NCI-H2081 treated with DMSO at 0.1 percent for 48 hours (cell line): Measurements from ENCODE around the gene SP140L.
"Not testable (repeated sequence)": the region's sequence is repeated elsewhere in the genome, so short reads cannot be mapped to it uniquely, and the experiment has no call there.

Experiments
- DNase-seq: peaks from one replicate; lab custom pipeline; 2025; lab: John Stamatoyannopoulos, UW

The SP140L gene

GRCh38 chr2:230326453-230327417 is at the start of gene SP140L:
SP140L (plus strand) TSS chr2:230327193; CDS start chr2:230327270, 77 bp downstream.
- no peak for DNase-seq

- DNase-seq = no peak
Measured at GRCh38 chr2:230282936-230283335, 44.1 kb upstream of the SP140L start.

GRCh38 chr2:230286048-230286447 is 40.9 kb upstream of the SP140L start:
- no peak for DNase-seq

- not testable (repeated sequence) for DNase-seq
Measured at GRCh38 chr2:230289311-230289710, 37.7 kb upstream of the SP140L start.

GRCh38 chr2:230295192-230295591 is 31.8 kb upstream of the SP140L start:
- DNase-seq = no peak

- DNase-seq = no peak
Measured at GRCh38 chr2:230296917-230297316, 30.1 kb upstream of the SP140L start.

GRCh38 chr2:230299618-230300017 is 27.4 kb upstream of the SP140L start:
- DNase-seq = no peak

GRCh38 chr2:230305416-230306275 is 21.3 kb upstream of the SP140L start:
- no peak for DNase-seq

- no peak for DNase-seq
Measured at GRCh38 chr2:230306474-230306873, 20.5 kb upstream of the SP140L start.

GRCh38 chr2:230307485-230307884 is 19.5 kb upstream of the SP140L start:
- no peak for DNase-seq

- DNase-seq = no peak
Measured at GRCh38 chr2:230308402-230309000, 18.5 kb upstream of the SP140L start.

- DNase-seq = not testable (repeated sequence)
Measured at GRCh38 chr2:230310792-230311191, 16.2 kb upstream of the SP140L start.

GRCh38 chr2:230311634-230312033 is 15.4 kb upstream of the SP140L start:
- DNase-seq = not testable (repeated sequence)

GRCh38 chr2:230312638-230313037 is 14.4 kb upstream of the SP140L start:
- no peak for DNase-seq

- DNase-seq = no peak
Measured at GRCh38 chr2:230317366-230317765, 9.6 kb upstream of the SP140L start.

GRCh38 chr2:230318190-230319121 is 8.5 kb upstream of the SP140L start:
- no peak for DNase-seq

- no peak for DNase-seq
Measured at GRCh38 chr2:230319211-230319862, 7.7 kb upstream of the SP140L start.

- DNase-seq = no peak
Measured at GRCh38 chr2:230321031-230321430, 6.0 kb upstream of the SP140L start.

GRCh38 chr2:230322561-230323384 is 4.2 kb upstream of the SP140L start:
- DNase-seq = no peak
